Lower leg skin (tissue), 3 donors: ENCODE data around the gene LRRC3C.

Experiments used
- CTCF ChIP-seq, 3 donors: fragments of 450-650 bp; IDR thresholded peaks; one replicate each; pipeline ENCODE4 v1.5.1; 2016; ENCODE audit warnings: antibody characterized with exemption in 3 of 3, mild to moderate bottlenecking in 3 of 3, moderate library complexity in 2 of 3
- POLR2A ChIP-seq, 2 donors: fragments of 450-650 bp; IDR thresholded peaks; one replicate each; pipeline ENCODE4 v1.6.1; 2016 to 2017; ENCODE audit warnings: antibody characterized with exemption in 2 of 2, mild to moderate bottlenecking in 1 of 2, moderate library complexity in 1 of 2

GRCh38 chr17:39908789-39909352, 18.7 kb upstream of the LRRC3C start:
- TF ChIP-seq CTCF (IDR thresholded peaks at IDR 0.05), result no peak
- no peak for TF ChIP-seq POLR2A (IDR thresholded peaks at IDR 0.05)
